ENCODE results near the gene TMEM134. TPM values are rescaled to one million over a fixed set of nuclear protein-coding genes. Genes with fewer than 3 reads are reported as not detected.

The TMEM134 gene
- total and polyA plus RNA-seq, 3 donors from 2014 or later, result 97.5 to 149 (median 126) TPM

GRCh38 chr11:67451658-67451976 is 17.4 kb downstream of the TMEM134 start:
- Histone ChIP-seq H3K27ac (no peak overlapping the region), H3K9me3 (no peaks in the 10 kb centered on the region), H3K36me3 (ENCODE audit: low read depth, missing control alignments) (no peaks in the 10 kb centered on the region), H3K4me1 (no peaks in the 10 kb centered on the region), H3K27me3 (no peaks in the 10 kb centered on the region), H3K4me3 (no peak overlapping the region)
- no peak for DNase-seq
- WGBS, 2 donors, result 93 to 96% methylated on average over 14 of the region's 14 CpGs
- intact Hi-C loops (cut with DNase I; ENCODE audit: low total_unique reads), result no loop called here
- TF ChIP-seq POLR2A (IDR thresholded peaks at IDR 0.05), result no peak
- no peak for TF ChIP-seq CTCF (IDR thresholded peaks at IDR 0.05)

DNA sequence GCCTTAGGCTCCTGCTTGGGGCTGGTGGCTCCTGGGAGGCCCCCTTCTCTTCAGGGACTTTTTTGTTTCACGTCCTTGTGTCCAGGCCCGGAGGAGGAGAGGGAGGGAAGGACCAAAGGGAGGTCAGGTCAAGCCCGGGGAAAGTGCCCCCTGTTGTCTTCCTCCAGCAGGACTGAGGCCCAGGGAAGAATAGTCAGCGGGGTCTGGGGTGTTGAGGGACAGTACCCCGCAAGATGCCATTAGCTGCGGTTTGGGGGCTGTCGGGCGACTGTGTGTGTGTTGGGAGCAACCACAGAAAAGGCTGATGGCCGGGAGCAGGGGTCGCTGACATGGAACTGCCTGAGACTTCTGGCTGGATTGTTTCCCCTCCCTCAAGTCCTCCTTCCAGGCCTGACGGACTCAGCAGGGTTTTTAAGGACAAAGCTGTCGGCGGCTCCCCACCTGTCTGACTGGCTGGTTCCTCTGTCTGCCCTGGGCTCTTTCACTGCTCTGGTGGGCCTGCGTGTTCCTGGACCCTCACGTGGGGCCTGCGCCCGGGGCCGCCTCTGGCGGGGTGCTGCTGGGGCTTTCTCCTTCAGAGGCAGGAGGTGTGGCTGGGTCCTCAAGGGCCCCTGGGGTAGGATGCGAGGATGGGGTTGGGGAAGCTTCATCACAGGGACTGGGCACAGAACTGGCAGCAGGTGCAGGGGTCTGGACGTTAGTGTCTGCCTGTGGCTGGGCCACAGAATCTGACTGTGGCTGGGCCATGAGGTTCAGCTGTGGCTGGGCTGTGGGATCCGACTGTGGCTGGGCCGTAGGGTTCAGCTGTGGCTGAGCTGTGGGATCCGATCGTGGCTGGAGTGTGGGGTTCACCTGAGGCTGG is 18.0 kb downstream of the TMEM134 start:
- Histone ChIP-seq H3K9me3 (no peaks in the 10 kb centered on the region), H3K4me3 (no peak overlapping the region), H3K27ac (no peak overlapping the region), H3K4me1 (no peaks in the 10 kb centered on the region), H3K27me3 (no peaks in the 10 kb centered on the region), H3K36me3 (ENCODE audit: low read depth, missing control alignments) (no peaks in the 10 kb centered on the region)
- TF ChIP-seq CTCF (IDR thresholded peaks at IDR 0.05), result no peak
- no peak for TF ChIP-seq POLR2A (IDR thresholded peaks at IDR 0.05)
- DNase-seq, result no peak
- WGBS, 2 donors, result 86 to 92% methylated on average over 8 to 25 of the region's 25 CpGs
- intact Hi-C loops (cut with DNase I; ENCODE audit: low total_unique reads), result no loop called here

DNA sequence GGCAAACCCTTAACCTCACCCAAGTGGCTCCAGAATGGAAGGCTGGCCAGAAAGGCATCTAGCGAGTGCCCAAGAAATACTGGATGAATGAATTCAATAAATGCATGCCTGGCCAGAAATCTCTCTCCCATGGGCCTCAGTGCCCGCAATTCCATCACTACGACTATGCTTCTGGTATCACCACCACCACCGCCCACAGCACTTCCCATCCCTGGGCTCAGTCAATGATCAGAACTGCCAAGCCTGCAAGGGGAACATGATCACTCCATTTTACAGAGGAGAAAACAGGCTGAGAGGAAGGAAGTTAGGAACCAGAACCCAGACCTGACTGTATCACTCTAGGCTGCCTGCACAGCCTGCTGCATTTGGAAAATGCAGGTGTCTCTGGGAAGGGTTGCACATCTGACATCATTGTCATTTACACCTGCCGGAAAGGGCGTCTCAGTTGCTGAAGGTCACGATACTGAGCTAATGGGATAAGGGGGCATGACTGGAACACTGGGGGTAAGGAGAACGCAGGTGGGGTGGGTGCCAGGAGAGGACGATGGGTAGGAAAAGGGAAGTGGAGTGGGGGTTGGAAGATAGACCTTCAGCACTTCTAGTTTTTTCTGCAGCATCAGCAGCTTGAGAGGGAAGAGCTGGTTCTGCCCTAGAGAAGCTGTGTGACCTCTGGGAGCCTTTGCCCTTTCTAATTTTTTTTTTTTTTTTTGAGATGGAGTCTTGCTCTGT is 19.8 kb downstream of the TMEM134 start:
- Histone ChIP-seq H3K36me3 (ENCODE audit: low read depth, missing control alignments) (no peaks in the 10 kb centered on the region), H3K27ac (no peak overlapping the region), H3K27me3 (no peaks in the 10 kb centered on the region), H3K4me3 (no peak overlapping the region), H3K9me3 (no peaks in the 10 kb centered on the region), H3K4me1 (no peaks in the 10 kb centered on the region)
- TF ChIP-seq CTCF (IDR thresholded peaks at IDR 0.05), result no peak
- no peak for TF ChIP-seq POLR2A (IDR thresholded peaks at IDR 0.05)
- WGBS, 2 donors, result 72 to 73% methylated on average over 9 of the region's 9 CpGs
- DNase-seq, result no peak
- intact Hi-C loops (cut with DNase I; ENCODE audit: low total_unique reads), result no loop called here

- H3K9me3 ChIP-seq, result no peaks in the 10 kb centered on the region
- WGBS, 2 donors, result 94 to 96% methylated on average over 6 to 7 of the region's 7 CpGs
- H3K27me3 ChIP-seq, result no peaks in the 10 kb centered on the region
- DNase-seq, result no peak
- TF ChIP-seq POLR2A (IDR thresholded peaks at IDR 0.05) (no peak), CTCF (IDR thresholded peaks at IDR 0.05) (no peak)
- H3K4me1 ChIP-seq, result no peaks in the 10 kb centered on the region
- no peaks in the 10 kb centered on the region for H3K36me3 ChIP-seq (ENCODE audit: low read depth, missing control alignments)
- intact Hi-C loops (cut with DNase I; ENCODE audit: low total_unique reads), result no loop called here
- no peak overlapping the region for H3K27ac ChIP-seq
- no peak overlapping the region for H3K4me3 ChIP-seq
Measured at GRCh38 chr11:67448220-67448609, 20.8 kb downstream of the TMEM134 start.
